ENCODE results near the gene GALNT11.

Gene GALNT11

GRCh38 chr7:152115021-152115718, 89.7 kb downstream of the GALNT11 start:
- H3K4me3 ChIP-seq, result no peak overlapping the region
- no peak overlapping the region for H3K27ac ChIP-seq
- no peak for DNase-seq (ENCODE audit: low spot score)
- TF ChIP-seq, protein P1, sequence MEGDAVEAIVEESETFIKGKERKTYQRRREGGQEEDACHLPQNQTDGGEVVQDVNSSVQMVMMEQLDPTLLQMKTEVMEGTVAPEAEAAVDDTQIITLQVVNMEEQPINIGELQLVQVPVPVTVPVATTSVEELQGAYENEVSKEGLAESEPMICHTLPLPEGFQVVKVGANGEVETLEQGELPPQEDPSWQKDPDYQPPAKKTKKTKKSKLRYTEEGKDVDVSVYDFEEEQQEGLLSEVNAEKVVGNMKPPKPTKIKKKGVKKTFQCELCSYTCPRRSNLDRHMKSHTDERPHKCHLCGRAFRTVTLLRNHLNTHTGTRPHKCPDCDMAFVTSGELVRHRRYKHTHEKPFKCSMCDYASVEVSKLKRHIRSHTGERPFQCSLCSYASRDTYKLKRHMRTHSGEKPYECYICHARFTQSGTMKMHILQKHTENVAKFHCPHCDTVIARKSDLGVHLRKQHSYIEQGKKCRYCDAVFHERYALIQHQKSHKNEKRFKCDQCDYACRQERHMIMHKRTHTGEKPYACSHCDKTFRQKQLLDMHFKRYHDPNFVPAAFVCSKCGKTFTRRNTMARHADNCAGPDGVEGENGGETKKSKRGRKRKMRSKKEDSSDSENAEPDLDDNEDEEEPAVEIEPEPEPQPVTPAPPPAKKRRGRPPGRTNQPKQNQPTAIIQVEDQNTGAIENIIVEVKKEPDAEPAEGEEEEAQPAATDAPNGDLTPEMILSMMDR (IDR thresholded peaks at IDR 0.05), result no peak

DNA sequence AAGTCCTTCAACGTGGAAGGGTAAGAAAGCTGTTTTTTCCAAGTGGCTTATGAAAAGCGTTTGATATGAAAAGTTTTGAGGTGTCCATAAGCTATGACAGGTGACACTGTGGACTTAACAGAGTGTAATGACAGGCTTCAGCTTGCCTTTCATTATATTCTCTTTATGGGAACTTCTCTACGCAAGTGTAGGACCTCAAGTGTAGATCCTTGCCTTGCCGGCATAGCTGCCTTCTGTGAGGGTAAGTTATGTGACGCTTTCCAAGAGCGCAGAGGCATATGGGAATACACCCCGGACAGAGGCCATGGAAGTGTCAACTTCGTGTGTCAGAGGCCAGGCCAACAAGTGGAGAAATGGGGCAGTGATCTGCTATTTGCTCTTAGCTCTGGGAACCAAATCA, 91.9 kb downstream of the GALNT11 start:
- H3K4me3 ChIP-seq, result no peak overlapping the region
- TF ChIP-seq, protein P1 (IDR thresholded peaks at IDR 0.05), result no peak
- DNase-seq (ENCODE audit: low spot score), result no peak

DNA sequence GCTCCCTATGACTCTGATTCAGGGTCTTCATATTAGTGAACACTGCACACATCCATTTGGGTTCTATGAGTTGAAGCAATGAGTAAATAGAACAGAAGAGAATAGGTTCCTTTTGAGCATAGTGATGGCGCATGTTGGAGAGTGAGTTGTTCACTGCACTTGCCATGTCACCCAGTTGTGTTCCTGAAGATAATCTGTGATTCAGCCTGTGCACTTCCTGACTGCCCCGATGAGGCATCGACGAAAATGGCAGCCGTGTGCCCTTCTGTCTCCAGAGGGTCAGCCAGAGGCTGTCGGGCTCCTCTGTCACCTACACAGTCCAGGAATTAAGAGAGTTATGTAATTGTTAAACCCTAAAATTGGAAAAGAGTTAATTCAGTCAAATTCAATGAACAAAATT, 94.7 kb downstream of the GALNT11 start:
- TF ChIP-seq, protein P1 (IDR thresholded peaks at IDR 0.05), result no peak
- DNase-seq (ENCODE audit: low spot score), result no peak
- no peak overlapping the region for H3K4me3 ChIP-seq

More for the DNA sequence above, 91.9 kb downstream of the GALNT11 start:
- H3K27ac ChIP-seq, result no peak overlapping the region

DNA sequence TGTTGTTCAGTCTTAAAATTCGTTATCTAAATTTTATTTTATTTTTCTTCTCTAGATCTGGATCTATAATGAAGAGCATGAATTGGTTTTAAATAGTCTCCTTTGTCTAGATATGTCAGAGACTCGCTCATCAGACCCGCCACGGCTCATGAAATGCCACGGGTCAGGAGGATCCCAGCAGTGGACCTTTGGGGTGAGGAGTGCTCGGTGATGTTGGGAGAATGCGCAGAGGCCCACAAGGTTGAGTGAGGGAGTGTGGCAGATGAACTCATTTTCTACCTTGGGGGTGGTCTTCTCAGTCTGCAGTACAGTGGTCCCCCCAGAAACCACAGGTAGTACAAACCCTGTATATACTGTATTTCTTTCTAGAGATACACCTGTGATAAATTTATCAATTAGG, 95.3 kb downstream of the GALNT11 start:
- no peak for DNase-seq (ENCODE audit: low spot score)
- no peak overlapping the region for H3K4me3 ChIP-seq
- TF ChIP-seq, protein P1 (IDR thresholded peaks at IDR 0.05), result no peak
- H3K27ac ChIP-seq, result no peak overlapping the region

More for the DNA sequence above, 94.7 kb downstream of the GALNT11 start:
- H3K27ac ChIP-seq, result no peak overlapping the region

- Histone ChIP-seq H3K4me3 (no peak overlapping the region), H3K27ac (no peak overlapping the region)
- TF ChIP-seq, protein P1 (IDR thresholded peaks at IDR 0.05), result no peak
- no peak for DNase-seq (ENCODE audit: low spot score)
These were observed 96.0 kb downstream of the GALNT11 start for GRCh38 chr7:152121432-152121831.

- Histone ChIP-seq H3K4me3 (no peak overlapping the region), H3K27ac (no peak overlapping the region)
- no peak for DNase-seq (ENCODE audit: low spot score)
- TF ChIP-seq, protein P1 (IDR thresholded peaks at IDR 0.05), result no peak
These were observed 97.1 kb downstream of the GALNT11 start for GRCh38 chr7:152122540-152122939.

GRCh38 chr7:152126741-152127140, 101.3 kb downstream of the GALNT11 start:
- TF ChIP-seq, protein P1 (IDR thresholded peaks at IDR 0.05), result no peak
- no peak overlapping the region for H3K4me3 ChIP-seq
- H3K27ac ChIP-seq, result no peak overlapping the region
- DNase-seq (ENCODE audit: low spot score), result no peak
